Stimulated activated memory B cell treated with anti-CD40 and anti-IgM and Interleukin-4, amounts not matched to agents 10 μg/mL and 1 μg/mL and 100 μg/mL, for 72 hours (primary cell): ENCODE data around the gene NUDT3.
"Not testable (repeated sequence)": the region's sequence is repeated elsewhere in the genome, so short reads cannot be mapped to it uniquely, and the experiment has no call there.

Experiments used
- ATAC-seq: fragments of 150-1000 bp; cut with Tn5 transposase; 2 replicates; pipeline ENCODE4 v1.10.0; 2021
- H3K27ac Mint-ChIP-seq: one replicate; pipeline ENCODE4 v1.8.0; 2022; ENCODE audit warnings: mild to moderate bottlenecking, mixed read lengths
- H3K27me3 Mint-ChIP-seq: one replicate; pipeline ENCODE4 v1.8.0; 2022; ENCODE audit warnings: mixed read lengths
- H3K36me3 Mint-ChIP-seq: one replicate; pipeline ENCODE4 v1.8.0; 2022; ENCODE audit warnings: mixed read lengths
- H3K4me1 Mint-ChIP-seq: one replicate; pipeline ENCODE4 v1.8.0; 2022; ENCODE audit warnings: mixed read lengths
- H3K4me3 Mint-ChIP-seq: one replicate; pipeline ENCODE4 v1.8.0; 2022; ENCODE audit warnings: mild to moderate bottlenecking, moderate library complexity, mixed read lengths
- H3K9me3 Mint-ChIP-seq: one replicate; pipeline ENCODE4 v1.8.0; 2022; ENCODE audit warnings: mixed read lengths

NUDT3 gene

DNA sequence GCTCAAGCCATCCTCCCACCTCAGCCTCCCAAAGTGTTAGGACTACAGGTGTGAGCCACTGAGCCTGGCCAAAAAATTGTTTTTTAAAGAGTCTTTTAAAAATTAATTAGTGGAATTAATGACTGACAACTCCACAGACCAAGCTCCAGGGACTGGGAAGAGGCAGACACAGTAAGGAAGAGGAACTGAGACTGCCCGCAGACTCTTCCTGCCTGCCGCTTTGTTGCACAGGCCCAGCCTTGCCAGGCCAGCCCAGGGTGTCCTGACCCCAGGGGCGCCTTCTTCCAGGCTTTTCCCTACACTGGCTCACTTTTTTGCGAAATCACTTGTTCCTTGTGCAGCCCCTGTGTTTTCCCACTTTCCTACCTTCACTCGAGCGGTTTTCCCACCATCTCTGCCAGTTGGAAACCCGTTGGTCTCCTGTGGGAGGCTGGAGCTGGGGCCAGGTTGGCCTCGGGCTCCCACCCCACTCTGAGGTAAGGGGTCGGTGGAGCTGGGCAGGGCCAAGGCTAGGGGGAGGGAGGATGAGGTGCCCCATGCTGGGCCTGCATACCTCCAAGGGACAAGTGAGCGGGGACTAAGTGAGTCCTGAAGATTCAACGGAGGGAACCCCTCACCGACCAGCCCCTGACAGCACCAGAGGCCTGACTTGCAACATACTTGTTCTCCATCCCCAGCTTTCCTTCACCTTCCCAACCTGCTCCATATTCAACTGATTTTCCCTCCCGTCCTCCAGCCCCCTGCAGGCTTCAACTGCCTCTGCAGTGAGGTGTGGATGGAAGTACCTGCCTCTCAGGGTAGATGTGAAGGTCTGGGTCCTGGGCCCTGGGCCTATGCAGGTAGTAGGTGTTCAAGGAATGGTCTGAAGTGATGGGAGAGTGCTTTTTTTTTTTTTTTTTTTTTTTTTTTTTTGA lies 120.2 kb downstream of the NUDT3 start:
- H3K36me3 Mint-ChIP-seq: no peaks in the 10 kb centered on the region
- H3K9me3 Mint-ChIP-seq: peaks cover 3% of the 10 kb centered on the region
- H3K27me3 Mint-ChIP-seq: no peaks in the 10 kb centered on the region
- peaks cover 35% of the 10 kb centered on the region for H3K4me1 Mint-ChIP-seq
- peak; percentile 49 for ATAC-seq
- H3K27ac Mint-ChIP-seq: peak overlapping the region; percentile 6
- H3K4me3 Mint-ChIP-seq: no peak overlapping the region

GRCh38 chr6:34269658-34270341 lies 122.7 kb downstream of the NUDT3 start:
- peaks cover 28% of the 10 kb centered on the region for H3K4me1 Mint-ChIP-seq
- ATAC-seq, H3K36me3 Mint-ChIP-seq, H3K4me3 Mint-ChIP-seq, H3K27me3 Mint-ChIP-seq, H3K9me3 Mint-ChIP-seq, H3K27ac Mint-ChIP-seq: not testable (repeated sequence)

GRCh38 chr6:34269132-34269531 lies 123.3 kb downstream of the NUDT3 start:
- peaks cover 21% of the 10 kb centered on the region for H3K4me1 Mint-ChIP-seq
- H3K9me3 Mint-ChIP-seq, H3K27ac Mint-ChIP-seq, ATAC-seq, H3K27me3 Mint-ChIP-seq, H3K36me3 Mint-ChIP-seq, H3K4me3 Mint-ChIP-seq: not testable (repeated sequence)

GRCh38 chr6:34267746-34268145 lies 124.7 kb downstream of the NUDT3 start:
- no peak overlapping the region for H3K4me3 Mint-ChIP-seq
- no peak overlapping the region for H3K27ac Mint-ChIP-seq
- no peak for ATAC-seq
- H3K27me3 Mint-ChIP-seq: no peaks in the 10 kb centered on the region
- peaks cover 13% of the 10 kb centered on the region for H3K36me3 Mint-ChIP-seq
- H3K4me1 Mint-ChIP-seq: peaks cover 8% of the 10 kb centered on the region
- H3K9me3 Mint-ChIP-seq: no peaks in the 10 kb centered on the region

DNA sequence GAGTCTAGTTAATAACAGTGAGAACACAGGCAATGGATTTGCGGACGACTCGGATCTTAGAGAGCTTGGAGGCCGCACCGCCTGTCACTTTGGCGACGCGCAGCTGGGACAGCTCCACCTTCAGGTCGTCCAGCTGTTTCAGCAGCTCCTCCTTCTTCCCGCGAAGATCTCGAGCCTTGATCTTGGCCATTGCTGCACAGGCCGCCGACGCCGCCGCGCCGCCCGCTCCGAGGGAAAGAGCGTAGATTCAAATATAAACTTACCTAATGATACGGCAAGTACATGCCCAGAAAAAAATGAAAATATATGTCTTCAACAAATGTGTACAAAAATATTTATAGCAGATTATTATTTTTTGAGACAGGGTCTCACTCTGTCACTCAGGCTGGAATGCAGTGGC lies 129.0 kb downstream of the NUDT3 start:
- H3K9me3 Mint-ChIP-seq, ATAC-seq, H3K27ac Mint-ChIP-seq, H3K27me3 Mint-ChIP-seq, H3K4me3 Mint-ChIP-seq, H3K4me1 Mint-ChIP-seq: not testable (repeated sequence)
- peaks cover 17% of the 10 kb centered on the region for H3K36me3 Mint-ChIP-seq

- H3K27me3 Mint-ChIP-seq: no peaks in the 10 kb centered on the region
These were observed 131.7 kb downstream of the NUDT3 start for GRCh38 chr6:34260576-34261267.

GRCh38 chr6:34259529-34260069 lies 132.9 kb downstream of the NUDT3 start:
- Mint-ChIP-seq H3K36me3 (peaks cover 13% of the 10 kb centered on the region), H3K9me3 (peaks cover 3% of the 10 kb centered on the region), H3K27me3 (no peaks in the 10 kb centered on the region), H3K27ac (no peak overlapping the region), H3K4me1 (no peaks in the 10 kb centered on the region), H3K4me3 (no peak overlapping the region)
- ATAC-seq: no peak

More at GRCh38 chr6:34260576-34261267, 131.7 kb downstream of the NUDT3 start:
- Mint-ChIP-seq H3K4me1 (no peaks in the 10 kb centered on the region), H3K27ac (no peak overlapping the region), H3K4me3 (no peak overlapping the region), H3K36me3 (peaks cover 17% of the 10 kb centered on the region), H3K9me3 (peaks cover 3% of the 10 kb centered on the region)
- ATAC-seq: no peak

DNA sequence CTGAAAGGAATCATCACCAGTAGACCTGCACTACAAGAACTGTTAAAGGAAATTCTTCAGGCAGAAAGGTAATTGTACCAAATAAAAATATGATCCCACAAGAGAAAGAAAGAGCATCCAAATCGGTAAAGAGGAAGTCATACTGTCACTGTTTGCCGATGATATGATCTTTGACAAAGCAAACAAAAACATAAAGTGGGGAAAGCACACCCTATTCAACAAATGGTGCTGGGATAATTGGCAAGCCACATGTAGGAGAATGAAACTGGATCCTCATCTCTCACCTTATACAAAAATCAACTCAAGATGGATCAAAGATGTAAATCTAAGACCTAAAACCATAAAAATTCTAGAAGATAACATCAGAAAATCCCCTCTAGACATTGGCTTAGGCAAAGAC lies 140.1 kb downstream of the NUDT3 start:
- not testable (repeated sequence) for H3K9me3 Mint-ChIP-seq, H3K36me3 Mint-ChIP-seq, H3K4me3 Mint-ChIP-seq, ATAC-seq, H3K27me3 Mint-ChIP-seq, H3K27ac Mint-ChIP-seq
- peaks cover 22% of the 10 kb centered on the region for H3K4me1 Mint-ChIP-seq

DNA sequence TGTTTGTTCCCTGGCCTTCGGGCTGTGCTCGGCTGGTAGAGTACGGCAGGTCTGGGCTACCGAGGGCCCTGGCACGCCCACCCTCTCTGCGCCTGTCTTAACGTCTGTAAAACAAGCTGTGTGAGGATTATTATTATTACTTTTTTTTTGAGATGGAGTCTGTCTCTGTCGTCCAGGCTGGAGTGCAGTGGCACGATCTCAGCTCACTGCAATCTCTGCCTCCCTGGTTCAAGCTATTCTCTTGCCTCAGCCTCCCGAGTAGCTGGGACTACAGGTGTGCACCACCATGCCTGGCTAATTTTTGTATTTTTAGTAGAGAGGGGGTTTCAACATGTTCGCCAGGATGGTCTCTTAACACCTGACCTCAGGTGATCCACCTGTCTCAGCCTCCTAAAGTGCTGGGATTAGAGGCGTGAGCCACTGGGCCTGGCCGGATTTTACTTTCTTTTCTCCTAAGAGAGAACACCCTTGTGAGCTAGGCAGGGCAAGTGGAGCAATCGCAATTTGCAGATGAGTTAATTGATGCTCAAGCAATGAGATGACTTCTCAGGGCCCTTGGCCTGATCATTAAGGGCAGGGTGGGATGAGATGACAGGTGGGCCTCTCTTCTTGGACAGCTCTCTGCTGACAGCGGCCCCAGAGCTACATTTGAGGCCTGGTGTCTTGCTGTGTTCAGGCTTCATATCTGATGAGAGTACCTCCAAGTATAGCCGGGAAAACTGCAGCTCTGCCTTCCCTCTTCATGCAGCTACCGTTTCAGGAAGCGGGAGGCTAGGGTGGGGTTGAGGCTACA lies 142.8 kb downstream of the NUDT3 start:
- peaks cover 49% of the 10 kb centered on the region for H3K4me1 Mint-ChIP-seq
- ATAC-seq: peak; percentile 65
- H3K27ac Mint-ChIP-seq: peak overlapping the region; percentile 95
- no peaks in the 10 kb centered on the region for H3K27me3 Mint-ChIP-seq
- peak overlapping the region; percentile 90 for H3K4me3 Mint-ChIP-seq
- H3K9me3 Mint-ChIP-seq: no peaks in the 10 kb centered on the region
- H3K36me3 Mint-ChIP-seq: peaks cover 12% of the 10 kb centered on the region

- no peaks in the 10 kb centered on the region for H3K9me3 Mint-ChIP-seq
- peaks cover 57% of the 10 kb centered on the region for H3K4me1 Mint-ChIP-seq
- peaks cover 12% of the 10 kb centered on the region for H3K36me3 Mint-ChIP-seq
- H3K4me3 Mint-ChIP-seq: peak within 1 kb of the TSS; percentile 90
- no peaks in the 10 kb centered on the region for H3K27me3 Mint-ChIP-seq
- H3K27ac Mint-ChIP-seq: peak within 1 kb of the TSS; percentile 95
- ATAC-seq: peak; percentile 95
These were observed 143.6 kb downstream of the NUDT3 start, which contains the start of gene SMIM29 for GRCh38 chr6:34248727-34249468. SMIM29 (minus strand) TSS chr6:34249006; CDS start chr6:34247791, 1,215 bp downstream.

DNA sequence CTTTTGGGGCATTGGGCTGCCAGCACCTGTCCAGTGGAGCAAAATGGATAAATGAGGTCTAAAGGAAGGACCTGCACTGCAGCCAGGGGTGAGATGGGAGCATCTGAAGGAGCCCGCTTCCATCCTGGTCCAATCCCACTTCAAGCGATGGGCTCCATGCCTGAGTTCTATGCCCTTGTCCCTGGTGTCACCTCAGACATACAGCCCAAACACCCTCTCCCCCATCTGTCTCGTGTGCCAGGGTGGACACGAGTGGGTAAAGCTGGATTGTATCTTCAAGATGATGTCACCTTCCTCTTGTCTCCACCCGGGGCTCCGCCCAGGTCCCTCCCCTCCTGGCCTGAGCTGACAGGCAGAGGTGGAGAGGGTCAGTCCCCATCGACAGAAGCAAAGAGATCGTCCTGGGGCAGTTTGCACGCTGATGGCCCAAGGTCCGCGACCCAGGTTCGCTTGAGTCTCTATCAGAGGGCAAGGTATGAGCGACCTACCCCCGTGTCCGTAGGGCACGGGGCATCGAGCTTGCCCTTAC lies 144.2 kb downstream of the NUDT3 start:
- peak; percentile 34 for ATAC-seq
- Mint-ChIP-seq H3K9me3 (no peaks in the 10 kb centered on the region), H3K4me1 (peaks cover 63% of the 10 kb centered on the region), H3K27ac (peak overlapping the region; percentile 95), H3K27me3 (no peaks in the 10 kb centered on the region), H3K36me3 (peaks cover 12% of the 10 kb centered on the region), H3K4me3 (peak overlapping the region; percentile 90)

DNA sequence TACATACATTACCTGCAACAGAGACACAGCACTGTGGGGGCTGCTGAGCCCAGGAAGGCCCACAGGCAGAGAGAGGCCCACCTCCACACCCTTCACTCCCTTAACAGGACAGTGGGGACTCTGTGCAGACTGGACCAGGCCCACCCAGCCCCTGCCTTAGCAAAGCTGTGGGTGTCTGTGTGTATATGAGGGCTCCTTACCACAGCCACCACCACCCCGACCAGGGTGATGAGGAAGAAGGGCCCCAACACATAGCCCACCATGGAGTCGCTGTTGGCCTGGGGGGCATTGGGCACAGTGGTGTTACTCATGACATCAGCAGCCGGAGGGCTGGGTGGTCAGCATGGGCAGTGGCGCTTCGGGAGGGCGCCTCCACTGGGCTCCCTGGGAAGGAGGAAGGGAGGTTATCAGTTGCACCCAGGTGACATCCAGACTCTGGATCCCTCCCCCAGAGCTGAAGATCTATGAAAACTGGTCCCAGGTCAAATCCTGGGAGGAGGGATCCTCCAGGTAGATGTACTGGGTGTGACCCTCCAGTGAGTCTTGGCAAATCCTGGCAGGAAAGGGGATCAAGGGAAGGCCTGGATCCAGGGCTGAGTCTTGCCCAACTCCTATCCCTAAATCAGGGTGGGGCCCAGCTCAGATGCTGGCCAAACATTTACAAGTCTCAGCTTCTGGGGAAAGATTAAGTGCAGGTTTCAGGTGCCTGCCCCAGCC lies 144.8 kb downstream of the NUDT3 start:
- peaks cover 64% of the 10 kb centered on the region for H3K4me1 Mint-ChIP-seq
- ATAC-seq: no peak
- H3K4me3 Mint-ChIP-seq: peak overlapping the region; percentile 90
- H3K27ac Mint-ChIP-seq: peak overlapping the region; percentile 95
- H3K9me3 Mint-ChIP-seq: no peaks in the 10 kb centered on the region
- H3K36me3 Mint-ChIP-seq: peaks cover 12% of the 10 kb centered on the region
- no peaks in the 10 kb centered on the region for H3K27me3 Mint-ChIP-seq
